PFSK-1 (cell line): Measurements from ENCODE around the gene MYO1A.

Experiments used
- FOXP2 ChIP-seq: optimal IDR thresholded peaks from 2 replicates; pipeline ENCODE3; 2011; ENCODE audit warnings: borderline replicate concordance, control low read depth, inconsistent platforms; ENCODE audit not compliant: insufficient read depth; ENCODE audit errors: extremely low read length, extremely low read depth
- POLR2AphosphoS5 ChIP-seq: IDR thresholded peaks from 2 replicates; pipeline ENCODE4 v1.6.1; 2012; ENCODE audit warnings: low read depth, mild to moderate bottlenecking, control low read depth, low read length, moderate library complexity
- SIN3A ChIP-seq: IDR thresholded peaks from 2 replicates; pipeline ENCODE4 v1.6.1; 2012; ENCODE audit warnings: mild to moderate bottlenecking, low read length, moderate library complexity, borderline replicate concordance; ENCODE audit not compliant: insufficient read depth
- TAF1 ChIP-seq: IDR thresholded peaks from 2 replicates; pipeline ENCODE4 v1.6.1; 2012; ENCODE audit warnings: low read length, control low read depth, borderline replicate concordance; ENCODE audit not compliant: insufficient read depth
- TF ChIP-seq, protein P1 (sequence below), 2 experiments: IDR thresholded peaks; 2 replicates each; pipeline versions ENCODE4 v1.6.1 to v1.8.0; 2011 to 2012; ENCODE audit warnings: low read depth in 2 of 2, low read length in 2 of 2, control low read depth in 1 of 2, inconsistent platforms in 1 of 2, mild to moderate bottlenecking in 1 of 2, moderate library complexity in 1 of 2; ENCODE audit not compliant: insufficient read depth in 1 of 2

MYO1A gene

DNA sequence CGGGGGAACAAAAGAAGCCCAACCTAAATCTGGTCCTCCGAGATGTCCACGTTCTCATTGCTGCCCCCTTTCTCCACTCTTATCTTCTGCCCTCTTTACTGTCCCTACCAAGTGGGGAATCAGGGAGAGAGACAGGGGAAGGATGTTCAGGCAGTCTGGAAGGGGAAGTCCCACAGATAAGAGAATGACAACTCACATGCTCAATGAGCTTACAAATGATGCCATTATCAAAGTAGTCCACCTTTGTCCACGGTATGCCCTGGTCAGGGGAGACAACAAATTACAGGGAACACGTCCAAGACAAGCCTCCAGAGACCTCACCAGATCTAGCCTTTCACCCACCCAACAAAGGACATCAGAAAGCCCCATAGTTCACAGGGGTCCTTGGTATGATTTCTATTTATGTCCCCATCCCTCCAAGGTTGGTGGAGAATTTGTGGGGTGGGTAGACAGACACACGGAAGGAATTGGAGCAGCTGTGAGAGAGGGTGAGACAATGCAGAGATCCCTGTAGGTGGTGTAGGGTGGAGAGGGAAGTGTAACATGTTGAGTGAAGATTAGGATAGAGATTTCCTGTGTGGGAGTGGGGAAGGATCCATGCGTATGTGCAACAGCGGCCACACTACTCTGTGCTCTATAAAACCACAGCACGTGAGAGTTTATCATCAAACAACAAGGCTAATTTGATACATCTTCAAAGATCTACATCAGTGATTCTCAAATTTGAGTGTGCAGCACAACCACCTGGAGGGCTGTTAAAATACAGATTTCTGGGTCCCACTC, 10.7 kb downstream of the MYO1A start:
- TF ChIP-seq POLR2AphosphoS5 (no peak), FOXP2 (no peak), SIN3A (no peak), TAF1 (no peak)
- TF ChIP-seq, protein P1, sequence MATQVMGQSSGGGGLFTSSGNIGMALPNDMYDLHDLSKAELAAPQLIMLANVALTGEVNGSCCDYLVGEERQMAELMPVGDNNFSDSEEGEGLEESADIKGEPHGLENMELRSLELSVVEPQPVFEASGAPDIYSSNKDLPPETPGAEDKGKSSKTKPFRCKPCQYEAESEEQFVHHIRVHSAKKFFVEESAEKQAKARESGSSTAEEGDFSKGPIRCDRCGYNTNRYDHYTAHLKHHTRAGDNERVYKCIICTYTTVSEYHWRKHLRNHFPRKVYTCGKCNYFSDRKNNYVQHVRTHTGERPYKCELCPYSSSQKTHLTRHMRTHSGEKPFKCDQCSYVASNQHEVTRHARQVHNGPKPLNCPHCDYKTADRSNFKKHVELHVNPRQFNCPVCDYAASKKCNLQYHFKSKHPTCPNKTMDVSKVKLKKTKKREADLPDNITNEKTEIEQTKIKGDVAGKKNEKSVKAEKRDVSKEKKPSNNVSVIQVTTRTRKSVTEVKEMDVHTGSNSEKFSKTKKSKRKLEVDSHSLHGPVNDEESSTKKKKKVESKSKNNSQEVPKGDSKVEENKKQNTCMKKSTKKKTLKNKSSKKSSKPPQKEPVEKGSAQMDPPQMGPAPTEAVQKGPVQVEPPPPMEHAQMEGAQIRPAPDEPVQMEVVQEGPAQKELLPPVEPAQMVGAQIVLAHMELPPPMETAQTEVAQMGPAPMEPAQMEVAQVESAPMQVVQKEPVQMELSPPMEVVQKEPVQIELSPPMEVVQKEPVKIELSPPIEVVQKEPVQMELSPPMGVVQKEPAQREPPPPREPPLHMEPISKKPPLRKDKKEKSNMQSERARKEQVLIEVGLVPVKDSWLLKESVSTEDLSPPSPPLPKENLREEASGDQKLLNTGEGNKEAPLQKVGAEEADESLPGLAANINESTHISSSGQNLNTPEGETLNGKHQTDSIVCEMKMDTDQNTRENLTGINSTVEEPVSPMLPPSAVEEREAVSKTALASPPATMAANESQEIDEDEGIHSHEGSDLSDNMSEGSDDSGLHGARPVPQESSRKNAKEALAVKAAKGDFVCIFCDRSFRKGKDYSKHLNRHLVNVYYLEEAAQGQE (IDR thresholded peaks at IDR 0.05; ENCODE audit: insufficient read depth in 1 of 2, low read depth in 2 of 2, low read length in 2 of 2) = no peak

DNA sequence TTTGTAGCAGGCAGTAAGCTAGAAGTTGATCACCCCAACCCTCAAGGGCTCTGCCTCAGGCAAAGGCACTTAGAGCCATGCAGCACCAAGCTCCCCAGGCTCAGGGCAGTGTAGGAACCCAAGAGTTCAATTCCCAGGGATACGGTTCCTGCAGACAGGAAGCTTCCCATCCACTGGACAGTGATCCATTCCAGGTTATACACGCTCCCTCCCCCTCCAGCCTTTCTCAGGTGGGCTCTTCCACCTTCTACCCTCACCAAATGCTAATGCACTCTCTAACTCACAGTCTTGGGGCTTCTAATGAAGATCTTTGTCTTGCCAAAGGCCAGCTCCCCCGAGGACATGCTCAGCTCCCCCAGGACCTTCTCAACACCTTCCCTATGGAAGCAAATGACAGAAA, 12.7 kb downstream of the MYO1A start:
- TF ChIP-seq POLR2AphosphoS5 (no peak), TAF1 (no peak), FOXP2 (no peak), SIN3A (no peak)
- TF ChIP-seq, protein P1 (IDR thresholded peaks at IDR 0.05; ENCODE audit: insufficient read depth in 1 of 2, low read depth in 2 of 2, low read length in 2 of 2) = no peak

DNA sequence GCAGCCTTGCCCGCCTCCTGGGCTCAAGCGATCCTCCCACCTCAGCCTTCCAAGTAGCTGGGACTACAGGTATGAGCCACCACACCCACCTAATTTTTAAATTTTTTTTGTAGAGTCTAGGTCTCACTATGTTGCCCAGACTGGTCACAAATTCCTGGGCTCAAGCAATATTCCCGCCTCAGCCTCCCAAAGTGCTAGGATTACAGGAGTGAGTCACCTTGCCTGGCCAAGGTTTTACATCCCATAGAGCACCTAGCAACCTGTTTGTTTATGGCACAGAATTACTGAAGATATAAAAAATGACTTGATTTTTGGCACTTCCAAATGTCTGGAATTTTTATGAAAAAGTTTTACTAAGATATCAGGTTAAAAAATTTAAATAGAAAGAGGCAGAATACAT, 16.5 kb downstream of the MYO1A start:
- no peak for TF ChIP-seq TAF1
- no peak for TF ChIP-seq POLR2AphosphoS5
- TF ChIP-seq SIN3A = no peak
- TF ChIP-seq FOXP2 = no peak
- TF ChIP-seq, protein P1 (IDR thresholded peaks at IDR 0.05; ENCODE audit: insufficient read depth in 1 of 2, low read depth in 2 of 2, low read length in 2 of 2) = no peak

DNA sequence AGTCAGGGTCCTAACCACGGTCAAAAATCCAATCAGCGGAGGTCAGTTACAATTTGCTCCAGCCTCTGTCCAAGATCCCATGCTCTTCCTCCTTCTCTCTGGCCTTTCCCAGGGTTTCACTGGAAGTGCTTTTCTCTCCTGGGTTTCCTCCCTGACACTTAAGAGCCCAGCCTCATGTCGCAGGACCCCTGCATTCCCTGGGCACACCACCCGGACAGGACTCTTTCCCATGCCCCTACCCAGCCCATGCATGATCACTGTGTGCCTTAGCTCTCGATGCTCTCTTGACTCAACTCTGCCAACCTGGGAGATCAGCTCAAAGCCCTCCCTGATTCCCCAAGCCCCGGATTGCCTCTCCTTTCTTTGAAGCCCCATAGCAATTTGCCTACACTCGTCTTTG, 18.1 kb downstream of the MYO1A start:
- TF ChIP-seq SIN3A (no peak), TAF1 (no peak), FOXP2 (no peak), POLR2AphosphoS5 (no peak)
- TF ChIP-seq, protein P1 (IDR thresholded peaks at IDR 0.05; ENCODE audit: insufficient read depth in 1 of 2, low read depth in 2 of 2, low read length in 2 of 2) = no peak
